GM18511 (cell line): Measurements from ENCODE around the gene NUDT1.

Experiments
- ATAC-seq: cut with Tn5 transposase; IDR thresholded peaks from one replicate; pipeline ENCODE4 v1.9.1; 2021; ENCODE audit warnings: mild to moderate bottlenecking, moderate library complexity; ENCODE audit not compliant: unreplicated experiment

The NUDT1 gene

DNA sequence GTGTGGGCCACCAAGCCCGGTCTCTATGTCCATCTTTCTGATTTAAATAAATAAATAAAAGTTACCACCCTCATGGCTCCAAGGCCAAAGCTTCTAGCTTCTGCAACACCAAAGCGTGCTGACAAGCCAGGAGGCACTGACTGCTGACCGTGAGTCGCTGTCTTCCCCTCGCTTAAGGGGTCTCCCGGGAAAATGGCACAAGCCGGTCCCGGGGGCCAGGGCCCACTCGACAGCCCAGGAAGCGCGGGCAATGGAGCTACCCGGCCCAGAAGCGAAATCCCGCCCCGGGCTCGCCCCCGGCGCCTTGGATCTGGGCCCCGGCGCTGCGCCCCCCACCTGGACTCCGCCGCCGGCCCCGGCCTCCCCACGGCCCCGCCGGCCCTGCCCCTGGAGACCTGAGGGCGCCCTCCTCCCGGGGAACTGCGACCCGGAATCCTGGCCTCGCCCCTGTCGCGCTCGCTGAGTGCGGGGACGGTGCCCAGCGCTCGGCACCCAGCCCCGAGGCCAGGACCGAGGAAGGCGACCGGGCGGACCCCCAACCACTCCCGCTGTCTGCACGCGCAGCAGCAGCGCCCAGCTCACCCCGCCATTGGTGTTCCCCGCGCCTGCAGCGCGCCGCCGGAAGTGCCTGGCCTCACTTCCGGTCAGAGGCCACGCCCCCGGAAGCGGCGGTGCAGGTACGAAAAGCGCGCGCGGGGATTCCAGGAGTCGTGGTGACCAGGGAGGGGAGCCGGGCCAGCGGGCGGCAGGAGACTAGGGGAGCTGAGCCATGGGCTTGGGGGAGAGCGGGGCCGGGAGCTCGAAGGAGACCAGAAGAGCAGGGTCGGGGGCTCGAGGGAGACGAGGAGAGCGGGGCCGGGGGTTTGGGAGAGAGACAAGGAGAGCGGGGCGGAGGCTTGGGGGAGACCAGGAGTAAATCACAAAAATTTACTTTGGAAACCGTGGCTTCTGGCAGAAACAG is at the start of gene NUDT1, which contains the start of gene MRM2:
Gene NUDT1 (plus strand): TSS at position 647 of the 961 bp plus-strand sequence. CDS start 2,349 bp downstream, outside the sequence.
Gene MRM2 (minus strand): TSS at position 626 of the 961 bp plus-strand sequence. CDS start 36 bp downstream, at position 590.
- peak; percentile 78 for ATAC-seq

DNA sequence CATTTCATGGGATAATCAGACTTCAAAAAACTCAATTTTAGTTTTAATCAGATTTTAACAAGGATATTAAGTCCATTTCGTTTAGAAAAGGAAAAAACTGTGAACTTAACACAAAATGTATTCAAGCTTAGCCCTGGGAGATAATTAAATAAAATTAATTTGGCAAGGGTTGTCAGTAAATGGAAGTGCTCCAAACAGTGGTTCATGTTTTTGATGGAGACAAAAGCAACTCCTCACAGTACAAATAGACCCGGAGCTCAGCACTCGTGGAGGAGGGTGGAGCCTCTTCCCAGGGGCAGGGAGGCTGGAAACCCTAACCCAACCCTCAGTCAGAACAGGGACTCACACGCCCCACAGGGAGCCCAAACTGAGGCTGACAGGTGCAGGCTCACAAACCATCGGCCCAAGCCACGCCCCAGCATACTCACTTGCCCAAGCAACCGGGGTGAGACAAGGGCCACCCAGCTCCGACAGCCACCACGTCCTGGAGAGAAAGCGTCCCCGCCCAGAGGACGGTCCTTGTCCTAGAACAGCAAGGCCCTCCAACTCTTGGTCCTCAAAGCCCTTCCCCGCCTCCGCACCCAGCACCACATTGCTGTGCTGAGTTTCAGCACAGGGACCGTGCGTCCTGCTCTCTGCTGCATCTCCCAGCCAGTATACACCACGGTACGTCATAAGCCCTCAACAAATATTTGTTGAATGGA is 49.0 kb upstream of the NUDT1 start:
- ATAC-seq = no peak

DNA sequence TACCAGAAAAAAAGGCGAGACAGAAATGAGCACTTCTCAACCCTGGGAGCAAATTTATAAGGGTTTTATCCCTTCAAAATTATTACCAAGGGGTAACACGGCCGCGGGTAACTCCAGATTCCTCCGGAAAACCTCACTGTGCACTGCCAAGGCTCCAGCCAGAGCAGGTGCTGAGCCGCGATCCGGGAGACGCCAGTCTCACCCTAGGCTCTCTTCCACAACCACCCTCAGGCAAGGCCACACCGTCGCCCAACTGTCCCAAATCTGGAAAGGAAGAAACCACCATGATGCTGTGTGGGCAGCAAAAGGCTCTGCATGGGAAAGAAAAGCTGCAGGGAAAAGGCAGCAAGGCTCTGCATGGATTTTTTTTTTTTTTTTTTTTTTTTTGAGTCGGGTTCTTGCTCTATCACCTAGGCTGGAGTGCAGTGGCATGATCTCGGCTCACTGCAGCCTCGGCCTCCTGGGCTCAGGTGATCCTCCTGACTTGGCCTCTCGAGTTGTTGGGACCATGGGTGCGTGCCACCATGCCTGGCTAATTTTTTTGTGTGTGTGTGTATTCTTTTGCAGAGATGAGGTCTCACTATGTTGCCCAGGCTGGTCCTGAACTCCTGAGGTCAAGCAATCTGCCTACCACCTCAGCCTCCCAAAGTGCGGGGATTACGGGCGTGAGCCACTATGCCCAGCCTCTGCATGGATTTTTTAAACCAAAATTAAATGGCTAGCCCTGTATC is 48.3 kb upstream of the NUDT1 start:
- no peak for ATAC-seq

DNA sequence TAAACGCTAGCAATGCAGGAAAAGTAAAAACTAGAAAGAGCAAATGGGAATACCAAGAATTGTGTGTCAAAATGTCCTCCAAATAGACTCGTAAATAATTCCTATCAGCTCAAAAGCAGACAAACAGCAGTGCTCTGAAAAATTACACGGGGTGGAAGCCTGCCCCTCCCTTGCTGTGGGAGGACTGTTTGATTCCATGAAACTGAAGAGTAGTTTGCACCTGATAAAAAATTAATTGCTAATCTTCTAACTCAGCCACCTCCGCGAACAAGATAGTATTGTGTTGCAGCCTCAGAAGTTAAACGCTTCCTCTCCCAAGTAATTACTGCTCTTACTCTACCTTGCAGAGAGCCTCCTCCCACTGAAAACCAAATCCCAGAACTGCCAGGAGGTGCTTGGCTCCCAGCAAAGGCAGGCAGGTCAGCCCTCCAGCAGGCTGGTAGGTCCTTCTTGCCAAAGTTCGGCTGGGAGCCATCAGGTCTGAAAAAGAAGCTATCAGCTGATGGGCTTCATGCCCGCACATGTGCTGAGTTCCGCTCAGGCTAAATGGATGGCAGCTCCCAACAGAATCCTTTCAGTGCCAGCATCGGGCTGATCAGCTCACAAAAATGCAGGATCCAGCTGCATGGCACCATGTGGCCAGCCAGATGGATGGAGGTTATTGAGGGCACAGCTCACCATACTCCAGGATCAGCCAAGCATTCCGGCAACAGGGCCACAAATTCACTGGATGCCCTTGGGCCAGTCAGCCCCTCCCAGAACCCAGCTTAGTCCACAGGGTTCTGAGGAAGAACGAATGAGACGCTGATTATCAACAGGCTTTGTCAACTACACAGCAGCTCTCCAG is 46.4 kb upstream of the NUDT1 start:
- no peak for ATAC-seq

DNA sequence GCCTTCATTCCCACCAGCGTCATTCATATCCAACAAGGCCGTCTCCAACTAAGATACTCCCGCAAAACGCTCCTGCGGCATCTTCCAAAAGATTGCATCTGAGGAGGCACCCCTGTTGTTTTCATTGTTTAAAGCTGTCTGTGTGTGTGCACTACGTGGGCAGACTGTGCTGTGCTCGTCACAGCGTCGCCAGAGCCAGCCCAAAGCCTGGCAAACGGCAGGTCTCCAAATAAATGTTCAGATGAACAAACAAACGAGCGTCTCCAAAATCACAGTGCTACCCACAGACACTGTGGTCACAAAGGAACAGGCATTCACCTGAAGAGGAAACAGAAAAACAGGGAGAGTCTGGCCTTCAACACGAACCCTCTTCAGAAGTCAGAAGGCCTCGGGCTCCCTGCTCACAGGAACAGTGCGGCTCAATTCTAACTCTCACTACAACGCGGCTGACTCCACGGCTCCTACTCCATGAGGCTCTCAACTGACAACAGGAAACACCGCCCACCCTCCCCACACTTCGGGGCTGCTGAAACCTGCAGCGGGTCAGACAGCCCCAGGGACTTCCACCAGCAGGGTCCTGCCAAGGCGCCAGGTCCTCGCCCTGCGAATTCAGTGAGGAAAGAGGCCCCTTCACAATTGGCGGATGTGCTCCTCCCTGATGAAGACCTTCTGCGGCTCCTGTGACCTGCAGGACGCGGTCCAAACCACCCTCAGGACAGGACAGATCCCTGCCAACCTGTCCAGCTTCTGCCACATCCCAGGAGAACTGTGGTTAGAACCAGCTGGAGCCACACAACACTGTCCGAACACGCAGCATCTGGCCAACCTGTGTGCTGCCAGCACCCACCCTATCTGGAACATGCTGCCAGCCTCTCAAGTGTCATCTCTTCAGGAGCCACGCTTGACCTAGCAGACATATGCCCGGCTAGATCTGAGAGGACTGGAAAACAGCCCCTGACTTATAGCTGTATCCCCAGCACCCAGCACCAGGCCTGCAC is 45.3 kb upstream of the NUDT1 start:
- no peak for ATAC-seq

DNA sequence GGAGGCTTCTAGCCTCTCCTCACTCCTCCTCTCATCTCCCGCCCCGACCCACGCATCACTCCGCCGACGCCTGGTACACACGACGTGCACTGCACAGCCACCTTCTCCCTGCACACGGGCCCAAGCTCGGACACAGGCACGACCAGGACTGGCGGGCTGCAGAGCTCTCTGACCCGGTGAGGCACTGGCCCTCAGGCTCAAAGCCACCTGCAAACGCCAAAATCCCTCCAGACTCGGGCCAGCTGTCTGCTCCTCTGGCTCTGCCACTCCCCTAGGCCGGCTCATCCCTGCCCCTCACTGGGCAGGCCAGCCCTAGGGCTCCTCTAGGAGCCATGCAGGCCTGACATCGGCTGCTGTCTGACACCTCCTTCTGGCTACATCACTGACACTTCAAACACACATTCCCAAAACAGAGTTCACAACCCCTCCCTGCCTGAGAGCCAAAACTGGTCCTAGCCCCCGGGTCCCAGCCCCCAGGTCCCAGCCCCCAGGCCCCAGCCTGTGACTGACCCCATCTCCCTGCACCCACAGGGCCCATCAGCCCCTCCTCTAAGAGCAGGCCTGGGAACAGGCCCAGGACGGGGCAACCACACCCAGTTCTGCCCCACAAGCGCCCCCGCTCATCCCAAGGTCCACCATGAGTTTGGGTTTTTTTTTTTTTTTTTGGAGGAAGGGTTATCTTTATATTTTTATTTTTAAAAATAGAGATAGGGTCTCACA is 44.4 kb upstream of the NUDT1 start:
- no peak for ATAC-seq

DNA sequence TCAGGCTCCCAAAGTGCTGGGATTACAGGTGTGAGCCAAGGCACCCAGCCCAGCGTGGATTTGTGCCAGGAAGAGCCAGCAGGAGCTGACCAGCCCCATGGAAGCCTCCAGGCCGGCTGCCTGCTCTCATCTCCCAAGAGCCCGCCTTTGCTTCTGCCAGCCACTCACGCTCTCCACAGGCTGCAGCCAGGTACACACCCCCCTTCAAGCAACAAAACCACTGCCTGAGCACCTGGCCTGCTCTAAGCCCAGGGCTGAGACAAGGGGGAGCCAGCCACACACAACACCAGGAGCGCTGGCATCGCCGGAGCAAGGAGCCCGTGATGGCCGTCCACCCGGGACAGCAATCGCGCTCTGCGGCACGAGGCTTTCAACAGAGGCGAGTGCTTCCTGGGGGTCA is 43.8 kb upstream of the NUDT1 start:
- ATAC-seq = no peak

DNA sequence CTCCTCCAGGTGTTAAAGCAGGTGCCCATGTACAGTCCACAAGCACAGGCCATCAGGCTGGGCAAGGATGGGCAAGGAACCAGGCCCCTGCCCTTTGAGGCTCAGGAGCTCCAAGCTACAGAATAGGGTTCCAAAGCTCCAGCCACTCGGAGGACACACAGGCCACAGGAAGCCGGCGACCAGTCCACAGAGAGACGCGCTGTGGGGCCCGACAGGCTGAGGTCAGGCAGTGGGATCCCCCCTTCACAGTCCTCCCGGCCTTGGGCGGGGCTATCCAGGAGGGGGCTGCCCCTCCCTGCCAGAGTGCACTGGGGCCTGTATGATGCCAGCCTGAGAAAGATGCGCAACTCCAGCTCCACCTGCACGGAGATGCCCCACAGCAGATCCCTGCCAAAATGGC is 43.3 kb upstream of the NUDT1 start:
- ATAC-seq = no peak

DNA sequence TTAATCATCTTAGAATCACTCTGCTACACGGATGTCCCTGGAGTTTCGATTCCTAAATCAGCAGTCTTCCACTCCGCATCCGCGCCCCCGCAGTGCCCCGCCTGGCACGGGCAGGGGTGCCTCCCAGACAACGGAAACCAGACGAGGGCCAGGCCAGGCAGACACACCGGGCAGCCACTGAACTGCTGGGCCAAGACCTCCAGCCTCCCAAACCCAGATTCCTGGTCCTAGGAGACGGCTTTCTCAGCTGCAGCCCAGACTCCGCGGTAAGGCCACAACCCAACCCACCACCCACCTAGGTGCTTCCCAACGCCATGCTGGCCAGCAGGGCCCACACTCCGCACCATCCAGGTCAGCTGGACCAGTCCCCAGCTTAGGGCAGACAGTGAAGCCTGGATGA is 42.5 kb upstream of the NUDT1 start:
- no peak for ATAC-seq

DNA sequence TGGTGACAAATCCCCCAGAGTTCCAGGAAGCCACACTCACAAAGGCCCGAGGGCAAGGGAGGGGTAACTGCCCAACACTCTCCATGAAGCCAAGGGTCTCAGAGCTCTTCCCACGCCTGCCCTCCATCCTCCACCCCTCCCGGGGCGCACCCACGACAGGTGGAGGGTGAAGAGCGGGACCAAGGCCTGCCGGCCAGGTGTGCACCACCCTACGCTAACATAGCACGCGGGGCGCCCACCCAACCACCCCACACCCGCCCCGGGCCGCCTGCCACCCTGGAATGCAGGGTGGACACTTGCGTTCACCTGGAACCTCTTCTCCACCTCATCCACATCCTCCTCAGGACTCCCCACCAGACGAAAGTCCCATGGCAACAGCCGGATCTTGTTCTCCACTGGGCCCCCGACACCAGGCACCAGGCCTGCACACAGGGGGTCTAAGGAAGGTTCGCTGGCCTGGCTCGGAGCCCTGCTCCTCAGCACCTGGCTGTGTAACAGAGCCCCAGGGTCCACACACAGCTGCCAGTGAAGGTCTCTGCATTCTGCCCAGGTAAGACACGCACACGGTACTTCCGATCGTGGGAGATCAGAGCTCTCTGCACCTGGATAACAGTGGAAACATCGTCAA is 42.0 kb upstream of the NUDT1 start:
- ATAC-seq = no peak

DNA sequence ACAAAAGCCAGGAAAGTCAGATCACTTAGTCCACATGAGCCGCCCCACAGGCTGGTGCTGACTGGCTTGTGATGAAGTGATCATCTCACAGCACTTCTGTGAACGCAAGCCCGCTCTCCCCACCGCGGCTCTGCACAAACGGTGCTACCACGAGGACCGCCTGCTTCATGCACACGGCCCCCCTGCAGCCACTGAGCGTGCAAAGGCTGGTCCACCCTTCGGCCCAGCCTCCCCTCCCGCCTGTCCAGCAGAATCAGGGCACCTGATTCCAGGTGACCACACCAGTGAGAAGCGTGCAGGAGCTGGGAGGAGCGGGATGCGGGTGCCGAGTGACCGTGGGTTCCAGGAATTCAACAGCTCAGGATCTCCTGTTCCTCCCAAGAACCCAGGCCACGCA is 41.4 kb upstream of the NUDT1 start:
- no peak for ATAC-seq

DNA sequence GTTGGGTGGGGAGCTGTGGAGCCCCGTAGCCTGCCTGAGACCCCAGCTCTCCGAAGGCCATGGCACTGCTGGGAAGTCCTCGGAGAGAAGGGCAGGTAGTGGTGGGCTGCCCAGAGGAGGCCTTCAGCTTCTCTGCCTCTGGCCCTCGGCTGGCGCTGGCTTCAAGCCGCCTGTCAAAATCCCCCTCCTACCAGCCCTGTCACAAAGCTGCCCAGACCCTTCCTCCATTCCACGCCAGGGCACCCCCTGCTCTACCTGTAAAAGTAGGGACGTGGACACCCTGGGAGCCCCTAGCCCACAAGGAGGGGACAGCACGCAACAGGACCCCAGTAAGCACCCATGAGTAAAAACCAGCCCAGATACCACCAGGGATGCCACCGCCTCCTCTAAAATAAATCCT is 40.9 kb upstream of the NUDT1 start:
- ATAC-seq = no peak

DNA sequence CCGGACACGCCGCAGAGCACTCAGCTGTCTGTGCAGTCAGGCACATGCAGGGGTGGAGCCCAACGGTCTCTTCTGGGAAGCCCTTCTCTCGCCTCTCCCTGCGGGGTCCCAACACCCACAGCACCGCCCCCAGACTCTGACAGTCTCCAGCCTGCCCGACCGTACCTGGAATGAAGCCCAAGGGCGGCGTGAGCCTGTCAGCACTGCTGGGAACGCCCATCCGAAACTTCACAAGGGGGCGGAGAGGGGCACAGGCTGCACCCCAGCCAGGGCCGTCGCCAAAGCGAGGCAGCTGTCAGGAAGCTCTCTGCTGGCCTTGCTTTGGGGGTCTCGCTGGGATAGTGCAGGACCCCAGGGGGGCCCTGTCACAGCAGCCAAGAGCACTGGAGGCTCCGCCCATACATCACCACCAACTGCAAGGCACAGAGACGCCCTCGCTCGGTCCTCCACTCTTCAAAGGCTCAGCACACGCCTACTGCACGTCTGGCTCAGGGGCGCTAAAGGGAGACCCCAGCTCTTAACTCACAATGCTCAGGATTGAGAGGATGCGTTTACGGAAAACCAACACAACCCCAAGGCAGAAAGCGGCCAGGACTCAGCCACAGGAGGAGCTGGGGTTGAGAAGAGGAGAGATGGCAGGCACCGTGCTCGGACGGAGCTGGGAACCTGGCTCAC is 40.2 kb upstream of the NUDT1 start:
- no peak for ATAC-seq

DNA sequence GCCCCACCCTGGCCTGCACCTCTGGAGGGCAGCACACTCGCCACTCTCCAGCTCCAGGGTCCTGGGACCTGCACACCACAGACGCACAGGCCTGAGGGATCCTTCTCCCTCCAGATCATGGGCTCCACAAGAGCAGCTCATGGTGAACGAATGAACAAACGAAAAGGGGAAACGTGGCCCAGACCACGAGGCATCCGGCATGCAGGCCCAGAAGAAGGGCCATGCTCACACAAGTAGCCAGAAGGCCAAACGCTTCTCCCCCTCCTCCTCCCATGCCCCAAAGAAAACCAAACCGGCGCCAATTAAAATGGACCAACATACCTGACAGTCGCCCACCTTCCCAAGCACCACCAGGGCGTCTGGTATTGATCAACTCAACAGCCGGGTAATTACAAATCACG is 39.7 kb upstream of the NUDT1 start:
- no peak for ATAC-seq

DNA sequence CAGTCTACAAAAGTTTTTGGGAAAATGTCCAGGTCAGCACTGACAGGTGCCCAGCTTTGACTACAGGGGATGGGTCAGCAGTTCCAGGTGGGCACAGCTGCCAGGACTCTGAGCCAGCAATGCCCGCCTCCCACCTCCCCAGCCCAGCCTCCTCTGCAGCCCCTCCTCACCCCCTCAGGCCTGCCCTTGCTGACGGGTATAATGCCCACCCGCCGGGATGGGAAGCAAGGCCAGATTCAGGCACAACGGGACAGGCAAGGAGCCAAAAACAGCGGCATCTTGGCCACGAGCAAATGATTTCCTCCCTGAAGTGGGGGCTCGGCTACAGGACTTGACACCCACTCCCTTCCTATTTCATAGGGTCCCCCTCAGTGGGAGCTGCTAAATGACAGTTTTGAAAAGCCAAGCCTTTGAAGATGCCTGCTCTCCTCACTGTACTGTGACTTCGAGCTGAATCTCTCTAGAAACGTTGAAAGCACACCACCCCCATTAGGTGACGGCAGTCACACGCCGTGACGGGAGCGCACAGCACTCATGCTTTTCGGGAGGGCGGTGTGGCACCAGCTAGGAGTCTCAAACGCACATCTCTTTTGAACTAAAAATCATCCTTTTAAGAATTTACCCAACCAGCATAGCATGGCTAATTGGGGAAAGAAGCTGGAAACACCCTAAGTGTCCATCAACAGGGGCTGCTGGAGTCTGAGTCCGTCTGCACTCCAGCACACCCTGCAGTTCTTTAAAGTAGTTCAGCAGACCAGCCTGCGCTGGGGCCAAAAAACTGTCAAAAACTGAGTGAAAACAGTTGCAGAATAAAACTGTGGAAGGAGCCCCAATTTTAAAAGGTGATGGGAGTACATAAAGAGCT is 38.9 kb upstream of the NUDT1 start:
- ATAC-seq = no peak

DNA sequence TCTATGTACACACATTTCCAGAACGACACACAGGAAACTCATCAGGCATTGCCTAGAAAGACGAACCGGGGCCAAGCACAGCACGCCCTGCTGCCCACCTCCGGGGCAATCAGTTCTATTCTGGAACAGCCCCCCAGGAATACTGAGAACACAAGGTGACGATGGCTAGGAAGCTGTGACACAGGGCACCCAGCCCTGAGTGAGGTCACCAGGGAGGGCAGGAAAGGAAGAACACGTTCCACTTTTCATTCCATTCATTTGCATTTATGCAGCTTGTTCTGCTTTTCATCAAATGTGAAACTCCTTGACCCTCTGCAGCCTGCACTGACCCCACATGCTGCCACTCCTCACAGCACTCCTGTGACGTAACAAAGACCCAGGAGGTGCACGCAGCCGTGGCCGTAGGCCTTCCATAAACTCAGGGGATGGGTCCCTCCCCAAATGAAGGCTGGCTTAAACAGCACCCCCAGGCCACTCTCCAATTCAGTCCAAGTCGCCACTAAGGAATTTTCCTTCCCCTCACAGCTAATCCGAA is 38.2 kb upstream of the NUDT1 start:
- ATAC-seq = peak; percentile 61
